Neuronal stem cell (in vitro differentiated cells): Measurements from ENCODE around the gene RBFOX2.

ENCODE experiments used
- DNase-seq: peaks from one replicate; pipeline ENCODE4 v3.0.0-alpha.2; 2013; ENCODE audit warnings: low spot score
- H2AFZ ChIP-seq: one replicate; pipeline ENCODE4 v1.6.1; 2013; ENCODE audit warnings: mild to moderate bottlenecking, low read length, inconsistent platforms
- H2AK5ac ChIP-seq: 2 replicates; pipeline ENCODE4 v1.6.1; 2013; ENCODE audit warnings: low read depth, mild to moderate bottlenecking, inconsistent platforms, low read length, moderate library complexity, mixed read lengths
- H2BK120ac ChIP-seq: 2 replicates; pipeline ENCODE4 v1.6.1; 2013; ENCODE audit warnings: low read depth, mild to moderate bottlenecking, inconsistent platforms, low read length, moderate library complexity, mixed read lengths
- H2BK12ac ChIP-seq: one replicate; pipeline ENCODE4 v1.6.1; 2013; ENCODE audit warnings: low read length, inconsistent platforms
- H2BK15ac ChIP-seq: 2 replicates; pipeline ENCODE4 v1.6.1; 2013; ENCODE audit warnings: mild to moderate bottlenecking, low read length, inconsistent platforms, mixed read lengths
- H2BK5ac ChIP-seq: one replicate; pipeline ENCODE4 v1.6.1; 2013; ENCODE audit warnings: inconsistent platforms, mild to moderate bottlenecking, low read length, moderate library complexity
- H3K14ac ChIP-seq: one replicate; pipeline ENCODE4 v1.6.1; 2013; ENCODE audit warnings: low read length, inconsistent platforms
- H3K18ac ChIP-seq: 2 replicates; pipeline ENCODE4 v1.6.1; 2013; ENCODE audit warnings: low read length, inconsistent platforms
- H3K23ac ChIP-seq: 2 replicates; pipeline ENCODE4 v1.6.1; 2013; ENCODE audit warnings: low read depth, mild to moderate bottlenecking, mixed read lengths, low read length, inconsistent platforms; ENCODE audit not compliant: poor library complexity
- H3K27ac ChIP-seq: replicated peaks from 3 replicates; pipeline ENCODE4 v1.5.1; 2013; ENCODE audit warnings: low read length, inconsistent platforms
- H3K27me3 ChIP-seq, 3 experiments: 2 replicates each; pipeline ENCODE4 v1.6.1; 2013; ENCODE audit warnings: low read length in 3 of 3, mild to moderate bottlenecking in 2 of 3, inconsistent platforms in 1 of 3, low read depth in 1 of 3, mixed read lengths in 1 of 3, moderate library complexity in 1 of 3; ENCODE audit not compliant: control insufficient read depth in 3 of 3, insufficient read depth in 3 of 3
- H3K36me3 ChIP-seq, 2 donors: replicated peaks in 1 of 2; 2 replicates each; pipeline ENCODE4 v1.6.1; 2013; ENCODE audit warnings: low read length in 2 of 2; ENCODE audit not compliant: control insufficient read depth in 2 of 2, insufficient read depth in 2 of 2
- H3K4ac ChIP-seq: 2 replicates; pipeline ENCODE4 v1.6.1; 2013; ENCODE audit warnings: inconsistent platforms, mild to moderate bottlenecking, low read length, moderate library complexity
- H3K4me1 ChIP-seq, 2 donors: 1 replicate in 1 of 2; 2 replicates in 1 of 2; pipeline ENCODE4 v1.6.1; 2013; ENCODE audit warnings: low read length in 2 of 2, low read depth in 1 of 2; ENCODE audit not compliant: control insufficient read depth in 2 of 2, insufficient read depth in 1 of 2
- H3K4me2 ChIP-seq: one replicate; pipeline ENCODE4 v1.6.1; 2013; ENCODE audit warnings: mild to moderate bottlenecking, low read length, inconsistent platforms; ENCODE audit not compliant: insufficient read depth, poor library complexity, severe bottlenecking
- H3K4me3 ChIP-seq, 2 donors: 2 replicates each; pipeline ENCODE4 v1.5.1; 2013; ENCODE audit warnings: low read length in 2 of 2, mild to moderate bottlenecking in 2 of 2, inconsistent platforms in 1 of 2, moderate library complexity in 1 of 2
- H3K79me1 ChIP-seq: one replicate; pipeline ENCODE4 v1.6.1; 2013; ENCODE audit warnings: low read depth, mild to moderate bottlenecking, inconsistent platforms, low read length, moderate library complexity
- H3K9ac ChIP-seq: one replicate; pipeline ENCODE4 v1.6.1; 2013; ENCODE audit warnings: mild to moderate bottlenecking, low read depth, low read length, inconsistent platforms; ENCODE audit not compliant: poor library complexity
- H3K9me3 ChIP-seq, 2 donors: replicated peaks in 1 of 2; 2 replicates each; pipeline versions ENCODE3 to v1.6.1; 2013; ENCODE audit warnings: low read length in 2 of 2, mild to moderate bottlenecking in 2 of 2, inconsistent platforms in 1 of 2, low read depth in 1 of 2, mixed read lengths in 1 of 2, moderate library complexity in 1 of 2; ENCODE audit not compliant: control insufficient read depth in 2 of 2, insufficient read depth in 1 of 2
- H4K8ac ChIP-seq: one replicate; pipeline ENCODE4 v1.6.1; 2013; ENCODE audit warnings: low read depth, mild to moderate bottlenecking, inconsistent platforms, low read length, moderate library complexity
- H4K91ac ChIP-seq: one replicate; pipeline ENCODE4 v1.6.1; 2013; ENCODE audit warnings: low read length, low read depth, mild to moderate bottlenecking, inconsistent platforms; ENCODE audit not compliant: poor library complexity
- WGBS, 2 donors: extraction: QIAGEN DNeasy Blood & Tissue Kit; methylation state at CpG; one replicate each; pipeline ENCODE4 v1.1.7; 2013; ENCODE audit warnings: missing lambda C conversion rate in 2 of 2, mixed read lengths in 1 of 2; ENCODE audit not compliant: insufficient read length in 2 of 2, insufficient replicate concordance in 1 of 2; ENCODE audit errors: extremely low coverage in 2 of 2; 5-methylcytosine and 5-hydroxymethylcytosine counted together

Gene RBFOX2

DNA sequence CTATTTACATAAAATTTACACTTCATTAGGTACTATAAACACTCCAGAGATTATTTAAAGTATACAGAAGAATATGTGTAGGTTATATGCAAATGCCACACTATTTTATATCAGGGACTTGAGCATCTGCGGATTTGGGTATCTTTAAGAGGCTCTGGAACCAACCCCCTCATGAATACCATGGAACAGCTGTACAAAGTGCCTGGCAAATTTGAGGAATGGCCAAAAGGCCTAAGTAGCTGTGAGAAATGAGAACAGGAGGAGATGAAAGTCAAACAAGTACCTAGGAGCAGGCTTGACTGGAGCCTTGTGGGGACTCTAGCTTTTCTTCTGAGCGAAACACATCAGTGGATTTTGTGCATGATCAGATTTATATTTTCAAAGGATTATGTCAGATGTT, 149.3 kb downstream of the RBFOX2 start:
- H3K9ac ChIP-seq: no peak overlapping the region
- no peak overlapping the region for H4K8ac ChIP-seq
- H2AFZ ChIP-seq: no peak overlapping the region
- H2BK5ac ChIP-seq: no peak overlapping the region
- no peak for DNase-seq
- H3K14ac ChIP-seq: no peak overlapping the region
- H3K4me3 ChIP-seq: no peak overlapping the region
- H2BK120ac ChIP-seq: no peak overlapping the region
- H3K27me3 ChIP-seq: no peaks in the 10 kb centered on the region
- H4K91ac ChIP-seq: no peak overlapping the region
- H3K4me1 ChIP-seq: peaks cover 5 to 7% of the 10 kb centered on the region in 2 donors
- no peak overlapping the region for H3K4ac ChIP-seq
- H3K27ac ChIP-seq: no peak overlapping the region
- H3K18ac ChIP-seq: no peak overlapping the region
- no peak overlapping the region for H3K4me2 ChIP-seq
- no peak overlapping the region for H3K23ac ChIP-seq
- no peak overlapping the region for H2BK12ac ChIP-seq
- no peak overlapping the region for H2BK15ac ChIP-seq
- peaks cover 1% of the 10 kb centered on the region for H3K79me1 ChIP-seq
- WGBS, 2 donors: no CpG with 5 or more reads among the region's 2 CpGs
- peaks cover 0 to 9% of the 10 kb centered on the region in 2 donors for H3K9me3 ChIP-seq
- no peak overlapping the region for H2AK5ac ChIP-seq
- H3K36me3 ChIP-seq: no peaks in the 10 kb centered on the region

DNA sequence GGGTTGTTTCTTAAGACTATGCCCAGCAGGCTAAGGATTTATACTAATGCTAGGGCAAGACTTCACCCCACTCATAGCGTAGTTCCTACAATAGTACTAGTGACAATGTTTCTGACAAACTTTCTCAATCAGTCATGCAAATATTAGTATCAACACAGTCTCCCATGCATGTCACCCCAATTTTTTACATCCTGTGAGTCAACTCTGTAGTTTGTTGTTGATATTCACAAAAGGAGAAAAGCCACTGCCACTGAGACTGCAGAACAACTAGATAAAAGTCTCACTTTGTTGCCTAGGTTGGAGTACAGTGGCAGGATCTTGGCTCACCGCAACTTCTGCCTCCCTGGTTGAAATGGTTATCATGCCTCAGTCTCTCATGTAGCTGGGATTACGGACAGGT, 155.2 kb downstream of the RBFOX2 start:
- Histone ChIP-seq H3K36me3 (peaks cover 0 to 5% of the 10 kb centered on the region in 2 donors), H4K91ac (no peak overlapping the region), H2BK15ac (no peak overlapping the region), H4K8ac (peak overlapping the region; percentile 23), H3K27me3 (no peaks in the 10 kb centered on the region), H3K23ac (no peak overlapping the region), H2BK12ac (no peak overlapping the region), H3K9ac (no peak overlapping the region), H3K9me3 (peaks cover 0 to 9% of the 10 kb centered on the region in 2 donors), H3K4ac (no peak overlapping the region), H2BK5ac (no peak overlapping the region), H2BK120ac (no peak overlapping the region), H3K4me1 (peaks cover 0 to 2% of the 10 kb centered on the region in 2 donors), H2AFZ (no peak overlapping the region), H3K4me3 (no peak overlapping the region), H3K14ac (no peak overlapping the region), H3K27ac (no peak overlapping the region), H3K79me1 (no peaks in the 10 kb centered on the region), H2AK5ac (no peak overlapping the region), H3K18ac (no peak overlapping the region), H3K4me2 (no peak overlapping the region)
- no peak for DNase-seq
- WGBS, 2 donors: no CpG with 5 or more reads among the region's 3 CpGs

DNA sequence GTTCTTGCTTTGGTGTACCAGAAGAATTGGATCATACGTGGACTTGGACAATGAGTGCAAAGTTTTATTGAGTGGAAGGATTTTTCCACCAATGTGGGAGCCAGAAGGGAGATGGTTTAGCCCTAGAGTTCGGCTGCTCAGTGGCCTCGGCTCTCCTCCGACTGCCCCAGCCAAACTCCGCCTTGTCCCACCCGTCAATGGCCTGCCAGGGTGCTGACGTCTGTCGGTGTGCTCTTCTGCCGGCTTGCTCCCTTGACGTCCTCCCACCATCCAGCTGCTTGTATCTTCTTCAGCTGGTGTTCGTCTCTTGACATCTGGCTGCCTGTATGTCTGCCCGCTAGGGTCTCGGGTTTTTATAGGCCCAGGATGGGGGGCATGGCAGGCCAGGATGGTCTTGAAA, 156.2 kb downstream of the RBFOX2 start:
- no peak overlapping the region for H4K91ac ChIP-seq

DNA sequence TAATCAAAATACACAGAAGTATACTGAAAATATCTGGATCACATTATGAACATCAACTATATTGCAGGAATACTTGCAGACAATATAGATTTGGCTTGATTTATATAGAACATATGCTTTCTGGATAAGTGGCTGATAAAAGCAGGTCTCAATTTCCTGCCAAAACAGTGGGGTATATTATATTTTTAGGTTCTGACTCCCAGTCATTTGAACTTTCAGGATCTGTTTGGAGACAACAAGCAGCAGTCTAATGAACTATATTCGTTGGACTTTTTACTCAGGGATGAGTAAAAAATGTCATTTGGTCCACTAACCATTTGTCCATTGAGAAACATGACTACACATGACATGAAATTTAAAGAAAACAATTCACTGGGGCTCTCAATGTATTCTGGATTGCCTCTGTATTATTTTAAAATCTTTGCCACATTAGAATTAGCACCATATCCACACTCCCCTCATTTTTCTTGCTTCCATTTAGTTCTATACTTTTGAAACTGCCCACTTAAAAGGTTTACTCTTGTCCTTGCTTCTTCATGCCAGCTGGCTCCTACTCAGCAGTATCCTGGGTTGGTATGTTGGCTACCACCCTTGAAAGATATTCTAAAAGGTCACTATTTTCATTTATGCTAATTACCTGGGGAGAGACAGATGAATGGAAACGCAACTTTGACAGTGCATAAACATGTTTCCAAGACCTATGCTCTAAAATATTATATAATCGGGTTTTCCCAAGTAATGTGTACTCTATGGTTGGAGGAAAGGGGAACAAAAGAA, 157.9 kb downstream of the RBFOX2 start:
- Histone ChIP-seq H3K18ac (no peak overlapping the region), H4K91ac (no peak overlapping the region), H3K79me1 (no peaks in the 10 kb centered on the region), H3K27ac (no peak overlapping the region), H3K4me1 (peaks cover 0 to 3% of the 10 kb centered on the region in 2 donors), H3K4ac (no peak overlapping the region), H3K36me3 (peaks cover 0 to 5% of the 10 kb centered on the region in 2 donors), H2BK5ac (no peak overlapping the region), H3K14ac (no peak overlapping the region), H3K23ac (no peak overlapping the region), H3K27me3 (no peaks in the 10 kb centered on the region), H2AK5ac (no peak overlapping the region), H2AFZ (no peak overlapping the region), H3K9ac (no peak overlapping the region), H2BK12ac (no peak overlapping the region), H3K4me2 (no peak overlapping the region), H3K4me3 (no peak overlapping the region), H3K9me3 (peaks cover 0 to 9% of the 10 kb centered on the region in 2 donors), H2BK120ac (no peak overlapping the region), H4K8ac (no peak overlapping the region), H2BK15ac (no peak overlapping the region)
- DNase-seq: no peak
- no CpG with 5 or more reads among the region's 3 CpGs for WGBS, 2 donors

More for the DNA sequence above, 156.2 kb downstream of the RBFOX2 start:
- Histone ChIP-seq H3K4me2 (no peak overlapping the region), H3K9ac (no peak overlapping the region), H2AK5ac (no peak overlapping the region), H3K4me3 (no peak overlapping the region), H3K27me3 (no peaks in the 10 kb centered on the region), H3K36me3 (peaks cover 0 to 5% of the 10 kb centered on the region in 2 donors), H2BK5ac (no peak overlapping the region), H4K8ac (no peak overlapping the region), H3K9me3 (peaks cover 0 to 9% of the 10 kb centered on the region in 2 donors), H3K23ac (no peak overlapping the region), H3K27ac (no peak overlapping the region), H3K79me1 (no peaks in the 10 kb centered on the region), H3K4ac (no peak overlapping the region), H3K4me1 (peaks cover 0 to 2% of the 10 kb centered on the region in 2 donors), H2AFZ (no peak overlapping the region), H3K18ac (no peak overlapping the region), H2BK120ac (no peak overlapping the region), H2BK12ac (no peak overlapping the region), H2BK15ac (no peak overlapping the region), H3K14ac (no peak overlapping the region)
- no peak for DNase-seq
- no CpG with 5 or more reads among the region's 13 CpGs for WGBS, 2 donors
